H1 (cell line): ENCODE results near the gene MVP. TPM values are rescaled to one million over a fixed set of nuclear protein-coding genes. Genes with fewer than 3 reads are reported as not detected.

ENCODE experiments used
- CTCF ChIA-PET: fragments of 300-600 bp; sonication (Branson Sonifier 250); formaldehyde crosslinking; loops from one replicate; lab custom pipeline; 2021; ENCODE audit not compliant: partially characterized antibody; lab: Charles Lee
- POLR2A ChIA-PET: fragments of 300-600 bp; sonication (Branson Sonifier 250); formaldehyde crosslinking; loops from one replicate; lab custom pipeline; 2021; ENCODE audit warnings: inconsistent platforms; ENCODE audit not compliant: partially characterized antibody; lab: Charles Lee
- DNase-seq, 2 experiments: peaks; one replicate each; pipeline versions ENCODE4 v3.0.0 to v3.0.0-alpha.2; 2010 to 2022; ENCODE audit warnings: low spot score in 2 of 2, low read depth in 1 of 2, mixed read lengths in 1 of 2
- FAIRE-seq: peaks from 2 replicates; lab custom pipeline; 2011; peaks lifted over from hg19 to GRCh38; lab: Jason Lieb, UNC
- H2AFZ ChIP-seq: 2 replicates; pipeline ENCODE4 v1.8.1; 2012; ENCODE audit warnings: low read length, inconsistent platforms
- H2AK5ac ChIP-seq: 2 replicates; pipeline ENCODE4 v1.6.1; 2013; ENCODE audit warnings: low read depth, low read length
- H2BK120ac ChIP-seq: replicated peaks from 2 replicates; pipeline ENCODE3; 2013; ENCODE audit warnings: low read depth, low read length, inconsistent platforms
- H2BK12ac ChIP-seq: 2 replicates; pipeline ENCODE4 v1.6.1; 2013; ENCODE audit warnings: low read depth, low read length
- H2BK15ac ChIP-seq: 2 replicates; pipeline ENCODE4 v1.6.1; 2013; ENCODE audit warnings: low read length
- H2BK20ac ChIP-seq: 2 replicates; pipeline ENCODE4 v1.6.1; 2013; ENCODE audit warnings: low read length
- H2BK5ac ChIP-seq: 2 replicates; pipeline ENCODE4 v1.6.1; 2013; ENCODE audit warnings: low read depth, low read length
- H3K14ac ChIP-seq: 2 replicates; pipeline ENCODE4 v1.6.1; 2013; ENCODE audit warnings: inconsistent platforms; ENCODE audit not compliant: insufficient read length
- H3K18ac ChIP-seq: 2 replicates; pipeline ENCODE4 v1.6.1; 2013; ENCODE audit warnings: low read length; ENCODE audit errors: extremely low read depth
- H3K23ac ChIP-seq: 2 replicates; pipeline ENCODE4 v1.6.1; 2013; ENCODE audit warnings: inconsistent platforms; ENCODE audit not compliant: insufficient read length
- H3K23me2 ChIP-seq: 2 replicates; pipeline ENCODE4 v1.6.1; 2013; ENCODE audit warnings: low read depth, low read length
- H3K27ac ChIP-seq: 2 replicates; pipeline ENCODE4 v1.6.1; 2011; ENCODE audit warnings: low read depth, low read length, inconsistent platforms
- H3K27me3 ChIP-seq, 4 experiments: replicated peaks in 1 of 4; 1 replicate in 1 of 4; 2 replicates in 3 of 4; pipeline versions ENCODE4 v1.6.1 to v1.8.1; 2011 to 2013; ENCODE audit warnings: low read length in 3 of 4, mild to moderate bottlenecking in 3 of 4, inconsistent platforms in 2 of 4, mixed read lengths in 2 of 4, moderate library complexity in 1 of 4; ENCODE audit not compliant: control insufficient read depth in 3 of 4, insufficient read depth in 3 of 4; ENCODE audit errors: extremely low read depth in 1 of 4
- H3K36me3 ChIP-seq, 4 experiments: 2 replicates each; pipeline versions ENCODE4 v1.6.1 to v1.8.1; 2011 to 2013; ENCODE audit warnings: mild to moderate bottlenecking in 4 of 4, low read length in 3 of 4, moderate library complexity in 2 of 4, control low read depth in 1 of 4, inconsistent platforms in 1 of 4; ENCODE audit not compliant: insufficient read depth in 4 of 4, control insufficient read depth in 2 of 4
- H3K4ac ChIP-seq: replicated peaks from 2 replicates; pipeline ENCODE3; 2013; ENCODE audit warnings: low read length, low read depth, mixed read lengths, inconsistent platforms; ENCODE audit not compliant: insufficient read length
- H3K4me1 ChIP-seq, 4 experiments: replicated peaks in 1 of 4; 1 replicate in 1 of 4; 2 replicates in 3 of 4; pipeline versions ENCODE4 v1.6.1 to v1.8.1; 2011 to 2013; ENCODE audit warnings: low read length in 3 of 4, inconsistent platforms in 2 of 4, mixed read lengths in 1 of 4; ENCODE audit not compliant: insufficient read depth in 4 of 4, control insufficient read depth in 3 of 4
- H3K4me2 ChIP-seq, 2 experiments: 2 replicates each; pipeline versions ENCODE4 v1.6.1 to v1.8.1; 2011 to 2013; ENCODE audit warnings: low read depth in 2 of 2, low read length in 2 of 2, control low read depth in 1 of 2, inconsistent platforms in 1 of 2, mild to moderate bottlenecking in 1 of 2; ENCODE audit not compliant: insufficient read depth in 1 of 2
- H3K4me3 ChIP-seq, 4 experiments: fragments of 200-600, 300-600 bp in 1 of 4; sonication (generic), shearing (Covaris generic), sonication (Bioruptor Twin) in 1 of 4; 2 replicates each; pipeline versions ENCODE4 v1.5.1 to v1.8.1; 2011 to 2016; ENCODE audit warnings: low read length in 4 of 4, low read depth in 3 of 4, control low read depth in 2 of 4, inconsistent platforms in 2 of 4, mild to moderate bottlenecking in 2 of 4, mixed read lengths in 1 of 4, moderate library complexity in 1 of 4; ENCODE audit not compliant: insufficient read depth in 2 of 4; ENCODE audit errors: extremely low read depth in 1 of 4
- H3K56ac ChIP-seq: replicated peaks from 2 replicates; pipeline ENCODE3; 2013; ENCODE audit warnings: low read depth, mild to moderate bottlenecking, mixed read lengths, low read length, inconsistent platforms; ENCODE audit not compliant: insufficient read length
- H3K79me1 ChIP-seq: 2 replicates; pipeline ENCODE4 v1.6.1; 2013; ENCODE audit warnings: low read depth, low read length, control low read depth
- H3K79me2 ChIP-seq, 2 experiments: 2 replicates each; pipeline versions ENCODE4 v1.6.1 to v1.8.1; 2012 to 2013; ENCODE audit warnings: low read length in 2 of 2, mild to moderate bottlenecking in 2 of 2, inconsistent platforms in 1 of 2; ENCODE audit not compliant: insufficient read depth in 2 of 2, control insufficient read depth in 1 of 2
- H3K9ac ChIP-seq, 4 experiments: replicated peaks in 1 of 4; 1 replicate in 1 of 4; 2 replicates in 3 of 4; pipeline versions ENCODE4 v1.6.1 to v1.8.1; 2011 to 2013; ENCODE audit warnings: low read depth in 3 of 4, low read length in 3 of 4, control low read depth in 2 of 4, mild to moderate bottlenecking in 2 of 4, moderate library complexity in 2 of 4, inconsistent platforms in 1 of 4; ENCODE audit errors: extremely low read depth in 1 of 4
- H3K9me3 ChIP-seq, 2 experiments: 2 replicates each; pipeline versions ENCODE4 v1.6.1 to v1.8.1; 2012 to 2013; ENCODE audit warnings: mild to moderate bottlenecking in 2 of 2, moderate library complexity in 2 of 2, control low read depth in 1 of 2, inconsistent platforms in 1 of 2, low read depth in 1 of 2, low read length in 1 of 2, mixed read lengths in 1 of 2; ENCODE audit not compliant: insufficient read depth in 2 of 2
- H4K20me1 ChIP-seq, 2 experiments: replicated peaks in 1 of 2; 2 replicates each; pipeline versions ENCODE3 to v1.8.1; 2011 to 2013; ENCODE audit warnings: inconsistent platforms in 2 of 2, low read length in 2 of 2, mild to moderate bottlenecking in 1 of 2; ENCODE audit not compliant: insufficient read depth in 2 of 2, control insufficient read depth in 1 of 2
- H4K5ac ChIP-seq: 2 replicates; pipeline ENCODE4 v1.6.1; 2013; ENCODE audit warnings: low read length, low read depth, mixed read lengths, inconsistent platforms; ENCODE audit not compliant: insufficient read length
- H4K8ac ChIP-seq: 2 replicates; pipeline ENCODE4 v1.8.0; 2013; ENCODE audit warnings: mild to moderate bottlenecking, moderate library complexity, low read length, inconsistent platforms; ENCODE audit not compliant: insufficient read depth; ENCODE audit errors: extremely low read depth
- H4K91ac ChIP-seq: replicated peaks from 2 replicates; pipeline ENCODE3; 2013; ENCODE audit warnings: low read length, mixed read lengths, inconsistent platforms; ENCODE audit not compliant: insufficient read length
- CTBP2 ChIP-seq: IDR thresholded peaks from 2 replicates; pipeline ENCODE4 v1.7.0; 2011; ENCODE audit warnings: borderline replicate concordance, mild to moderate bottlenecking, moderate library complexity, mixed read lengths, low read length; ENCODE audit not compliant: insufficient read depth, insufficient read length
- TEAD4 ChIP-seq: IDR thresholded peaks from 2 replicates; pipeline ENCODE4 v1.6.1; 2012; ENCODE audit warnings: low read depth, low read length, inconsistent platforms, mixed read lengths
- WGBS, 2 experiments: shearing (Covaris generic) in 1 of 2; methylation state at CpG; one replicate each; pipeline versions ENCODE4 v1.1.6 to v1.1.7; 2013 to 2015; ENCODE audit warnings: low lambda C conversion rate in 2 of 2, mixed read lengths in 2 of 2, inconsistent platforms in 1 of 2, low coverage in 1 of 2, missing lambda C conversion rate in 1 of 2; ENCODE audit not compliant: insufficient replicate concordance in 2 of 2, insufficient coverage in 1 of 2, insufficient read length in 1 of 2; ENCODE audit errors: extremely low coverage in 1 of 2, missing lambda C conversion rate in 1 of 2; 5-methylcytosine and 5-hydroxymethylcytosine counted together
- polyA plus RNA-seq, 7 experiments: library from polyadenylated mRNA; depleted of rRNA in 3 of 7; stranded (reverse) in 5 of 7; unstranded in 2 of 7; fragments of >200 nt in 5 of 7; fragments of 200-250 nt in 2 of 7; gene quantifications; 1 replicate in 5 of 7; 2 replicates in 1 of 7; 4 replicates in 1 of 7; pipeline versions ENCODE4 v1.2.1 to v1.2.3, GENCODE V29; 2011 to 2013; ENCODE audit warnings: missing spikeins in 2 of 7, mixed read lengths in 2 of 7
- total RNA-seq: library from RNA; stranded (reverse); fragmentation: NEBNext Ultra II Directional; extraction: Animal tissue kit (Norgen Biotek cat#: 25700); gene quantifications from 2 replicates; pipeline ENCODE4 v1.2.1, GENCODE V29; 2021

MVP gene
- total and polyA plus RNA-seq, 2 of the 8 experiments (the other 6 are each of a cell fraction or from before 2014, with no cell fraction given): 1.9 TPM

DNA sequence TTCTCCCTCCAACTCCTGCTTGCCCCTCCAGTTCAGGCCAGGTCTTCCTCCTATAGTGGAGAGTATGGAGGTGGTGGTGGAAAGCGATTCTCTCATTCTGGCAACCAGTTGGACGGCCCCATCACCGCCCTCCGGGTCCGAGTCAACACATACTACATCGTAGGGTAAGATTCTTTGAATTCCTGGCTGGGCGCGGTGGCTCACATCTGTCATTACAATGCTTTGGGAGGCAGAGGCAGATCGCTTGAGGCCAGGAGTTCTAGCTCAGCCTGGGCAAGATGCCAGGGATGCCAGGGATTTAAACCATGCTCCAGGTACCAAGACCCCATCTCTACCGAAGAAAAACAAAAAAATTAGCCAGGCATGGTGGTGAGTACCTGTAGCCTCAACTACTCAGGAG is 40.8 kb upstream of the MVP start:
- Histone ChIP-seq H3K18ac (no peak overlapping the region), H3K4me3 (no peak overlapping the region), H2BK12ac (0 out of 2 replicates have a peak overlapping the region, but pooled peaks have one; percentile 39), H3K56ac (no peak overlapping the region), H2AFZ (no peak overlapping the region), H3K4ac (no peak overlapping the region), H3K23me2 (no peaks in the 10 kb centered on the region), H4K20me1 (no peaks in the 10 kb centered on the region), H3K23ac (no peak overlapping the region), H3K14ac (no peak overlapping the region), H3K4me2 (no peak overlapping the region), H4K91ac (no peak overlapping the region), H3K9ac (no peak overlapping the region), H3K36me3 (no peaks in the 10 kb centered on the region), H2BK5ac (no peak overlapping the region), H2BK15ac (no peak overlapping the region), H3K9me3 (no peaks in the 10 kb centered on the region), H3K27me3 (peaks cover 0 to 2% (median 0%) of the 10 kb centered on the region in 4 experiments; a peak in 2 of 7 replicates), H2AK5ac (0 out of 2 replicates have a peak overlapping the region, but pooled peaks have one; percentile 28), H3K4me1 (no peaks in the 10 kb centered on the region), H2BK20ac (peak overlapping the region; percentile 72; the same call in 1 of the 2 replicates), H4K5ac (no peak overlapping the region), H3K27ac (no peak overlapping the region), H2BK120ac (no peak overlapping the region), H4K8ac (no peak overlapping the region), H3K79me2 (no peaks in the 10 kb centered on the region), H3K79me1 (no peaks in the 10 kb centered on the region)
- WGBS, 2 experiments: 91% methylated on average over 10 of the region's 10 CpGs; no CpG with 5 or more reads in 1 of the 2 experiments
- FAIRE-seq (no peak), DNase-seq (no peak)
- TF ChIP-seq CTBP2 (no peak), TEAD4 (peak; percentile 82)
- CTCF ChIA-PET: interaction anchor here (1.6 kb wide), 1 partner anchor 21 kb away, joined by 6 read pairs; no protein-coding TSS in a partner anchor
- POLR2A ChIA-PET: interaction anchor here (0.9 to 3.2 kb wide), 7 partner anchors 8 to 38 kb away, joined by 3 to 16 read pairs (median 4); partner anchors contain the start of gene KIF22
